Ramos (cell line): Measurements from ENCODE around the gene ADGRA3.

Experiments
- in situ Hi-C: fragments of 300-500 bp; cut with MboI; formaldehyde crosslinking; loops from one replicate; pipeline ENCODE4 v1.14.3; 2022; ENCODE audit warnings: low sequenced_read_pairs; ENCODE audit not compliant: unreplicated experiment

The ADGRA3 gene

GRCh38 chr4:22456291-22456690 is 59.6 kb downstream of the ADGRA3 start:
- in situ Hi-C loops, result no loop called here

- in situ Hi-C loops, result no loop called here
Observed at GRCh38 chr4:22454955-22455354, 60.9 kb downstream of the ADGRA3 start.

DNA sequence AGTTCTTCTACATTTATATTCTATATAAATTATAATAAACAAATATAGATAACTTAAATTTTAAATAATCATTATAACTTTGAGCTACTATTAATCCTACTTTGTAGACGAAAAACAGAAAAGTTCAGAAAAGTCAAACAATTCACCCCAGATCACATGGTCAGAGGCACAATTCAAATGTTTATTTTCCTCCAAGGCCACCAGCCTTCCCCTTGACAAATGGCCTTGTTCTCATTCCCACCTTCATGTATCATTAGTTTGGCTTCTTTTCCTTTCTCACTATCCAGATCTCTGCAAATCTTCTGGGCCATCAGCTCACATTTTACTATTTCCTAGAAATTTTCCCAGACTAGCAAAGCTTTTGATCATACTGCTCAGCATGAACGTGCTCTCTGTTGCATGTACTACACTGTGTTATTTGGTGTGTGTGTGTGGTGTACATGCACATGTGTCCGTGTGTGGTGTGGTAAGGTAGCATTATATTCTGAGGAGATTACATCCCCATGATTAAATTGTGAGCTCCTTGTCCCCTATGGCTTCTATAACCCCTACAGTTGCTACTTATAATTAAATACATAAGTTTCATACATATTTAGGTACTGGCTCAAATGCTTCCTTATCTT is 61.5 kb downstream of the ADGRA3 start:
- in situ Hi-C loops, result no loop called here

DNA sequence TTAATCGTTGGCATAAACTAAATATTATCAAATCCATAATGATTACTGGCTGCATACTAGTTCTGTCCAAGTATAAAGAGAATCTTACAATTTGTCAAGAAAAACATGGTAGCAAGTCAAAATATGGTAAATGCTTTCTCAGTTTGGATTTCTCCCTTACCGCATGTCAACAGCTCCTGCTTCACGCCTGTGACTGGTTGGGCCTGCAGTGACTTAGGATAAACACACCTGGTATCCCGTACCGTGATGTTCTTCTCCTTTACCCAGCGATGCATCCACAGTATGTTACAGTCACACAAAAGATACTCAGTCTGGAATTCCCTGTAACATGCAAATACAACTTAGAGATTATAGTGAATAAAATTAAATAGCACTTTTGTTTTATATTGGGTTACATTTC is 71.1 kb downstream of the ADGRA3 start:
- in situ Hi-C loops, result no loop called here

DNA sequence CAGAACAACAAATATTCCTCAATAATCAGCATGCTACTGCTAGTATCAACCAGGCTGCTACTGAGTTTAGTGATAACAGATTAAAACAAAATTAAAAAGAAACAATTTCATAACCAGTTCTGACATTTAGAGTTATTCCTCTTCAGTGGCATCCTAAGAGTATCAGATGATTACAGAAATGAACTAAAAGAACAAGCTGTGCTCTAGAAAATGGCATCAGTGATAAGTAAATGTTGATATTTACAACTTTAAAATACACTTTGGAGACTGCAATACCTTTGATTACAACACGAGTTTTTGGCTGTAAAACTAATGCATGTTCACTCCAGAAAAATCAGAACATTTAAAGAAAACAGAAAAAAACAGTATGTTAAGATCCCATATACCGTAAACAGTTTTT is 72.9 kb downstream of the ADGRA3 start:
- in situ Hi-C loops, result no loop called here

- in situ Hi-C loops, result no loop called here
Observed at GRCh38 chr4:22440999-22441398, 74.9 kb downstream of the ADGRA3 start.

DNA sequence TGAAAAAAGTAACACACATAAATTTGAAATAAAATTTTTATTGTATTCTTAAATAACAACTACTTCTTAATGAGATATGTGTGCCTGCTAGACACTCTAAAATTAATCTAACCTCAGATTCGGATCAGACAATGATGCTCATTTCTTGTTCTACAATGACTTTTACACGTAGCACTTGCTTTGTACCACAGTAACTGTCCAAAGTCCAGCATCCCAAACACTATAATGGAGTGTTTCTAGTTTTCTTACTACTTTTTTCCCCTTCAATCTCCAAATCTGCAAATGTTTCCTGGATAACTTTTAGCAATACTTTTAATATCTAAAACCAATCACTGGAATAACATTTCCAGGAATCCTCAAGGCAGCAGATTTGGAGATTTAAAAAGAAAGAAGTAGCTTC is 75.9 kb downstream of the ADGRA3 start:
- in situ Hi-C loops, result no loop called here

DNA sequence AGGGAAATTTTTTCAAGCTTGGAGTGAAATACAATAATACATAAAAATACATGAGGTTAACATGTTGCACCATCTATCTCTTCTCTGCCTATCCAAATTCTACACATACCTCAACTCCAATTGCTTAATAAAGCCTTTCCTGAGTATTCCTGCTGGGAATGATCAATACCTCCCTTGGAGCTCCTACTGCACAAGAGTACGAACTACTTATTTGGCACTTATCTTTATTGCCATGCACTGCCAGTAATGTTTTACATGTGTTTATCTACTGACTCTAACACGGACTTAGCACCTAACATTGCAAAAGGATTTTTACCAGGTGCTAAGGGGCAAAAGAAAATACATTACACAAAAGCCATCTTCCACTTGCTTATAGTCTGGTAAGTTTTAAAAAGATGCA is 80.2 kb downstream of the ADGRA3 start:
- in situ Hi-C loops, result no loop called here

DNA sequence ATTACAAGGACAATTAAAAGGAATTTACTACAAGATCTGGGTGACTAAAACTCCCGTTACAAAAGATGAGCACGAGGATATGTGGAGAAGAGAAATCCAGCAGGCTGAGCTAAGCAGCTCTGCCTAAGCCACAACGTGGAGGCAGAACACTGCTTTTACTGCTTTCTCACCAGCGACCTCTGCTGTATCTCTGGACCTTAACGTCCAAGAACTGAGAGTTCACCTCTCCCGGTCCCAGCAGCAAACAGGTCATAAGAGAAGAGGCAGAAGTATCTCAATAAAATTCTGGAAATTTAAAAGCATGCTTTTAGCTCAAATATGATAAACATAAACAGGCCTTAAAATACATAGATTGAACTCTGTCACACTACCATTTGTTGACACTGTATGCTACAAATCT is 81.0 kb downstream of the ADGRA3 start:
- in situ Hi-C loops, result no loop called here

GRCh38 chr4:22430626-22431025 is 85.2 kb downstream of the ADGRA3 start:
- in situ Hi-C loops, result no loop called here

DNA sequence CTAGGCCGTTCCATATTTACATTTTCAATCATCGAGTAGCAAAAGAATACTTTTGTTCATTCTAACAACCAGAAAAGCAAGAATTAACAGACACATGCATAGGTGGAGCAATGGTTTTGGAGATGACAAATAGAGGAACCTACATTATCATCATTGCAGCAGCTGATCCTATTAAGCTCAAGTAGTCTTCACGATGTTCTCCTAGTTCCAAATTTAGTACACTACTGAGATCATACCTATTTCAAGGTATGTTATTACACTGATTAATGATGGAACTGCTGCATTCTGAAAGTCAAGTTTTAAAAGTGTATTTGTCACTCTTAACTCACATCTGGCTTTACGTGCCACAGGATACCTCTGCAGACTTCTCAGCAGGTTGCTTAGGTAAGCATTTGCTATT is 87.4 kb downstream of the ADGRA3 start:
- in situ Hi-C loops, result no loop called here

DNA sequence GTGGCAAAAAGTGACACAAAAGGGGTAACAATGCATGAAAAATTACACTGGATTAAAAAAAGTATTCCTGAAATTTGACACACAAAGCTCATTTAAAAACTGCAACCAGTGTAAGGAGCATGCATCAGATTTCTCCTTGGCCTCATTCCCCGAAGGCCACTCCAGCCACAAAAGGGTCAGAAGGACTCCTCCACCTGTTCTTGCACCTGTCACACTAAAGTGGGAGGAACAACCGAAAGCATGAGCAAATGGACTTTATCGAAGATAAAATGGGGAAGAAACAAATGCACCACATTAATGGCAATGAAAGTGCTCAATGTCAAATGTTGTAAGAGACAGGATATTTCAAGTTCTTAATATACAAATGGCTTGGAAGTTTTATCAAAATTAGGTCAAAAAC is 88.2 kb downstream of the ADGRA3 start:
- in situ Hi-C loops, result no loop called here

DNA sequence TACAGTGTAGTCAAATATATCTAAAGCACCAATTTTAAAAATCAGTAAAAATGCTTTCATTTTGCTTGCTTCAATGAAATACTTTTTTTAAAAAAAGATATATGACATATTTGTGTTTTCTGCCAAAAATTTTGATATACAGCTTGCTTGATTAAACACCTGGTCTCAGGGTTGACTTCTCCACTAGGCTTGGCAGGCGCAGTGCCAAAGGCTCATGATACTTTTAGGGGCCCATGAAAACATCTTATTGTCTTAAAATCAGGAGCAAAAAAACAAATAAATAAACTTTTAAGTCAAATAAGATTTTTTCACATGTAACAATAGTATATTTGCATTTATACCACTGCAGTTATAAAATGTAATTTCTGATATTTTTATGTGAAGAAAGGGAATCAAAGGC is 95.6 kb downstream of the ADGRA3 start:
- in situ Hi-C loops, result no loop called here

DNA sequence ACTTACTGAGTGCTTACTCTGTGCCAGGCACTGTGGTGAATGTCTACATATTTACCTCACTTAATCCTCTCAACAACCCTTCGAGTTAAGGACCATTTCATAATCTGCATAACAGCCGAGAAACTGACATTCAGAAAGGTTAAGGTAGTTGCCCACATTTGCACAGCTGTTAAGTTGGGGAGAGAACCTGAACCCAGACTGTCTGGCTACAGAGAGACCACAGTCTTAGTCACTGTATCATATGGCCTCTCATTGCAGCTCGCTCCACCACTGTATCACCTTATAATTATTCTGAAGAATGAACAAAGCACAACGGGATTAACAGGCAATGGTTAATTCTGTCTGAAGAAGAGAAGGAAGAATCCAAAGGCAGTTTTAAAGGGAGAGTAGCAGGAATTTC is 98.5 kb downstream of the ADGRA3 start:
- in situ Hi-C loops, result no loop called here

- in situ Hi-C loops, result no loop called here
Observed at GRCh38 chr4:22416403-22416802, 99.5 kb downstream of the ADGRA3 start.

DNA sequence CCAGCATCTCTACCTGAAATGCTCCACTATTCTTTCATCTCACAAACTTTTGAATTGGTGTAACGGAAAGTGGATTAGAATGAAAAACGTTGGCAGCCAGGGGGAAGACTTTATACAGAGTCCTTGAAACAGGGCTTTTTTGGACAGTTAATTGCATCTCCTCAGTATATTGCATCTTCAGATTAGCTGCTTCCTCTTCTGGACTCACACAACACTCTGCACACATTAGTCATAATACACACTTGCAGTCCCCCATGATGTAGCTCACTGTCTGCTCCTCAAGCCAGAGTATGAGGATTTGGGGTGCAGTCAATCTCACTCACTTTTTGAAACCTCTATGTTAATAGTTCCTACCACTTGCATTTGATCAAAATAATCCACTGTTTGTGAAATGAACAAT is 101.0 kb downstream of the ADGRA3 start:
- in situ Hi-C loops, result no loop called here

GRCh38 chr4:22413471-22413870 is 102.4 kb downstream of the ADGRA3 start:
- in situ Hi-C loops, result no loop called here

- in situ Hi-C loops, result no loop called here
Observed at GRCh38 chr4:22412013-22412412, 103.9 kb downstream of the ADGRA3 start.

DNA sequence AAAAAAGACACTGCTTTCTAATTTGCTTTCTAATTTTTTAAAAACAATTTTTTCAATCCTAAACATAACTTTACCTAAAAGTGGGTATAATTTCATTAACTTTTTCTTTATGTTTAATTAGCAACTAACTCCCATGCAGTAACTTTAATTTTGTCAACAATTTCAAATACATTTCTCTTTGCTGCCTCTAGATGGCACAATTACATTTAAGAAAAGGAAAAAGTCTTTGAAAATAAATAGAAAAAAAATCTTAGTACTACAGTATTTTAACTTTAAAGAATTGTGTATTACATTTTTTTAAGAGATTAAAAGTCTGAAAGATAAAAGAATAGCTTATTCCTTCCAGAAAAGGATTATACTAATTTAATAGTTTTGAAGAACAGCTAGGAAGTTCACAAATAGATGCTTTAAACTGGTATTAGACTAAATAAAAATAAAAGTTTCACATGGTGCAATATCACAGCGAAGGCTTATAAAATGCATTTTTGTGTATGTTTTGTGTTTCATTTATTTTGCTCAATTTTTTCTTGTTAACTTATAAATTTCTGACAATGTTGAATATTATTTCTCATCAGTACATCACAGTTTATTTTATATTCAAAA is 105.1 kb downstream of the ADGRA3 start:
- in situ Hi-C loops, result no loop called here

- in situ Hi-C loops, result loop anchor here (10.0 kb wide), 1 partner anchor 286 kb away; the partner anchor contains the start of gene GBA3
Observed at GRCh38 chr4:22408474-22408873, 107.4 kb downstream of the ADGRA3 start.

DNA sequence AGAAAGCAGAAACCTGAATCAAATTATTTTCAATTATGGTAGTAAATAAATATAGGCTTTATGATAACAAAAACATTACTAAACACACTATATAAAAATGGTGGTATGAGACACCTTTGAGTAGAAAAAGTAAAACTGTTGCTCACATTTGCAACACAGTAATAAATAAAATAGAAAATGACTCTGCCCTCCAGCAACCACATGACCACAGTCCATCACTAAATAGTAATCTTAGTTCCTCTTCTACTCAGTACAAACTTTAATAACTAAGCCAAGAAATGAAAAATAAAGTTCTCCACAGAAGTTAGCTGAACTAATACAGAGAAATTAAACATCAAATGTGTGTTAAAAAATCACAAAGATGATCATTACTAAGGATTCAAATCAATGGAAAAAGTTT is 108.5 kb downstream of the ADGRA3 start:
- in situ Hi-C loops, result loop anchor here (10.0 kb wide), 1 partner anchor 287 kb away; the partner anchor contains the start of gene GBA3

DNA sequence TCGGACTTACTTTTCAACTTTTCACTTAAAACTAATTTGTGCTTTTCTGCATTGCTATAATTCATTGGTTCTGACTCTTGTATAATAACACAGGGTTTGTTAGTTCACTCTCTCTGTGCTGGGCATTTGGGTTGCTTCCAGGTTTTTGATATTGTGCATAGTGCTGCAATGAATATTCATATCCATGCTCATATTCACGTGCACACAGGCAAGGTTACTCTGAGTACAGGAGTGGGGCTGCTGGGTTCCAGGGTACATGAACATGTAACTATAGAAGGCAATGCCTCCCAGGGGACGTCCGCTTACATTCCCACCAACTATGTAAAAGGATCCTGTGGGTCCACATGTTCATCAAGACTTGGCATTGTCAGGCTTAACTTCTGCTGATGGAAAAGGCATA is 117.2 kb downstream of the ADGRA3 start:
- in situ Hi-C loops, result loop anchor here (25.0 kb wide), 1 partner anchor 611 kb away; no protein-coding TSS in a partner anchor
